Heart left ventricle (tissue), 13 donors: Measurements from ENCODE around the gene INCA1.

ENCODE experiments used
- CTCF ChIP-seq, 12 donors: fragments of 200-600 bp; sonication (generic) in 4 of 12; IDR thresholded peaks; one replicate each; pipeline versions ENCODE4 v1.5.0 to v1.8.0; 2018 to 2022; ENCODE audit warnings: antibody characterized with exemption in 12 of 12, mild to moderate bottlenecking in 5 of 12
- POLR2A ChIP-seq, 2 donors: fragments of 450-650 bp; IDR thresholded peaks; one replicate each; pipeline ENCODE4 v1.6.1; 2017; ENCODE audit warnings: antibody characterized with exemption in 2 of 2, mild to moderate bottlenecking in 2 of 2, moderate library complexity in 2 of 2
- donor health status: ischemic (EF 13 %, LVEDD 7.1; RV severe dilation, severe dysfunction).
- donor health status: DM: no; HTN: yes; CAD: no.
- donor health status: DM: no; HTN: no; CAD: no.
- donor health status: ischemic (EF 25% LVEDD 6.9; RV normal size, moderate dysfunction).
- donor health status: ischemic (EF 25% LVEDD 5.7; RV mildly dilated, moderate dysfunction).
- donor health status: ischemic (EF 35%, LVEDD 5.7; RV mildly dilated, moderate dysfunction).
- donor health status: nonischemic (EF 11% LVEDD 7.7; RV severe dilation, severe dysfunction).
- donor health status: DM: yes; HTN: yes; CAD: no.
- donor health status: PGD.
- donor health status: ischemic (EF 29% LVEDD 5.4; RV normal size, mild dysfunction).
- donor health status: nonischemic (EF 23%, LVEDD 6.1; RV moderate dilation, normal function).

DNA sequence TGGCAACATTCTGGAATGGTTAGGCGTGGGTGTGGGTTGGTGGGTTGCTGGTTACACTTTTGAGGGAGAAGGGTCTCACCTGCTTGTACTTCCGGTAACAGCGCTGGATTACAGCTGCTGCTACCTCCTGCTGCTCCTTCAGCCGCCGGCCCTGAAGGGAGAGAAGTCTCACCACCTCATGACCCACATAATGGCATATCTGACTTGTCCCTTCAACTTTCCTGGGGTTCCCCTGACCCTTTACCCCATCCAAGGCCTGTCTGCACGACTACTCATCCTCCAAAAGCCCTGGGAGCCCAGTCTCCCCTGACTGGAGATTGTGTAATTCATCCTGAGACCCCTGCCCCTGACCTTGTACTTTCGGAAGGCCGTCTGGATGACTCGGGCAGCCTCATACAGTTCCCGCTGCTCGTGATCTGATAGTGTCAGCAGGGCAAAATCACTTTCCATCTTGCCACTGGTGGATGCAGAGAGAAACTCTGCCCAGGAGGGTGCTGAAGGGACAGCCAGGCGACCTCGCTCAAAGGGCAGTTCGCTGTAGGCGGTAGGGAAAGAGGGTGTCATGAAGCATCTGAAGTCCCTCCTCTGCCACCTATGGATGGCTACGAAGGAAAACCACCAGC, 27.7 kb downstream of the INCA1 start:
- TF ChIP-seq CTCF (IDR thresholded peaks at IDR 0.05) (no peak), POLR2A (IDR thresholded peaks at IDR 0.05) (no peak)
